ENCODE data around the gene HBA1.
A peak's percentile ranks its signal among the peaks of the same experiment; 100 is the strongest.
"Not testable (repeated sequence)": the region's sequence is repeated elsewhere in the genome, so short reads cannot be mapped to it uniquely, and the experiment has no call there.

HBA1 gene

GRCh38 chr16:176477-177382 is at the start of gene HBA1:
Gene HBA1, plus strand, starts transcription at chr16:176680. Its CDS starts 37 bp downstream, at chr16:176717.
- H3K4me1 ChIP-seq, result peaks cover 12% of the 10 kb centered on the region
- not testable (repeated sequence) for H3K4me2 ChIP-seq, H3K27ac ChIP-seq, H3K4me3 ChIP-seq, H3K36me3 ChIP-seq, H3K9me3 ChIP-seq, H3K9ac ChIP-seq
- H4K20me1 ChIP-seq, result peaks cover 66% of the 10 kb centered on the region
- H3K27me3 ChIP-seq, result peaks cover 90% of the 10 kb centered on the region

DNA sequence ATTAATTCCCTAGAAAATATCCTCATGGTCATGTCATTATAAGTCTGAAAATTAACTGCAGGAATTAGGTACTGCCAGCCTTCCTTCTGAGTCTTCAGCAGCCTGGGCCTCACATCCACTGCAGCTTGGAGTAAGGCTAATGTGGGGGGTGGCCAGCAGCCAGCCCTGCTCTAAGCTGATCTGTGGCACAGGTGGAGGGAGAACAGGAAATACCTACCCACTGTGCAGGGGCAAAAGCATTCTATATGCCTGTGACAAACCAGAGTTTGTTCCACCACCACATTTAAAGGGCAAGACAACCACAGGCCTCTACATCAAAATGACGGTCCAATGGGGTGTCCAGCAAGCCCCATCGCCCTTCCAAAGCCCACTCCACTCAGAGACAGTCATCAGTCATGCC is 47.4 kb upstream of the HBA1 start:
- Histone ChIP-seq H4K20me1 (peaks cover 92% of the 10 kb centered on the region), H3K4me2 (no peak overlapping the region), H3K27me3 (no peaks in the 10 kb centered on the region), H3K9ac (no peak overlapping the region), H3K4me1 (no peaks in the 10 kb centered on the region; the same call in 1 of the 2 replicates), H3K27ac (no peak overlapping the region), H3K9me3 (no peaks in the 10 kb centered on the region), H3K36me3 (peaks cover 55% of the 10 kb centered on the region), H3K4me3 (no peak overlapping the region)
- TF ChIP-seq Cebpa-rat (IDR thresholded peaks at IDR 0.05), result no peak

DNA sequence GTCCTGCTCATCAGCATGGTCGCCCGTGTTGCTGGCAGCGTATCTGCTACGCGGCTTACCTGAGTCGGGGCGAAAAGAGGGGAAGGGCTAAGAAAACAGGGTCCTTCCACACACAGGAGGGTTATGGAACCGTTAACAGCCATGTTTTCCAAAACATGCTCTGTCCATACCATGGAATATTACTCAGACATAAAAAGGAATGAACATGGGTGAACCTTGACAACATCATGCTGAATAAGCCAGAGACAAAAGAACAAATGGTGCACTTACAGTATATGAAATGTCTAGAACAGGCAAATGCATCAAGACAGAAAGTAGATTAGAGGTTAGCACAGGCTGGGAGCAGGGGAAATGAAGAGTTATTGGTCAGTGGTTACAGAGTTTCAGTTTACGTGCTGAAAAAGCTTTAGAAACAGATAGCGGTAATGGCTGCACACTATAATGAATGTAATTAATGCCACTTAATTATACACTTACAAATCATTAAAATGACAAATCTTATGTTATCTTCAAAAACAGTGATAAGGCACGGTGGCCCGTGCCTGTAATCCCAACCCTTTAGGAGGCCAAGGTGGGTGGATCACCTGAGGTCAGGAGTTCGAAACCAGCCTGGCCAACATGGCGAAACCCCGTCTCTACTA is 45.8 kb upstream of the HBA1 start:
- Histone ChIP-seq H3K27me3 (no peaks in the 10 kb centered on the region), H4K20me1 (peaks cover 77% of the 10 kb centered on the region), H3K4me2 (no peak overlapping the region), H3K4me3 (no peak overlapping the region), H3K4me1 (no peaks in the 10 kb centered on the region; the same call in 1 of the 2 replicates), H3K27ac (no peak overlapping the region), H3K9ac (no peak overlapping the region), H3K36me3 (peaks cover 39% of the 10 kb centered on the region), H3K9me3 (no peaks in the 10 kb centered on the region)
- TF ChIP-seq Cebpa-rat (IDR thresholded peaks at IDR 0.05), result no peak

DNA sequence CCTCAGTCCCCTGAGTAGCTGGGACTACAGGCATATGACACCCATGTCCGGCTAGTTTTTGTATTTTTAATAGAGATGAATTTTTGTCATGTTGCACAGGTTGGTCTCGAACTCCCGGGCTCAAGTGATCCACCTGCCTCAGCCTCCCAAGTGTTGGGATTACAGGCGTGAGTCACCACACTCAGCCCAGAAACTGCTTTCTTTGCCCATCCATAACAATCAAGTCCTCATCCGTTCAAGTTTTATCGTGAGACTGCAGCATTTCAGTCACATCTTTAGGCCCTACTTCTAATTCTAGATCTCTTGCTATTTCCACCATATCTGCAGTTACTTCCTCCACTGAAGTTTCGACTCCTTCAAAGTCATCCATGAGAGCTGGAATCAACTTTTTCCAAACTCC is 44.4 kb upstream of the HBA1 start:
- no peak for TF ChIP-seq Cebpa-rat (IDR thresholded peaks at IDR 0.05)
- no peak overlapping the region for H3K4me2 ChIP-seq

GRCh38 chr16:133716-134115 is 42.8 kb upstream of the HBA1 start:
- H4K20me1 ChIP-seq, result peaks cover 50% of the 10 kb centered on the region
- no peaks in the 10 kb centered on the region for H3K27me3 ChIP-seq
- H3K9ac ChIP-seq, result no peak overlapping the region
- no peak overlapping the region for H3K4me2 ChIP-seq
- peaks cover 26% of the 10 kb centered on the region for H3K36me3 ChIP-seq
- H3K9me3 ChIP-seq, result no peaks in the 10 kb centered on the region
- no peak overlapping the region for H3K4me3 ChIP-seq
- no peak overlapping the region for H3K27ac ChIP-seq
- H3K4me1 ChIP-seq, result peaks cover 20% of the 10 kb centered on the region
- no peak for TF ChIP-seq Cebpa-rat (IDR thresholded peaks at IDR 0.05)

More for the DNA sequence above, 44.4 kb upstream of the HBA1 start:
- Histone ChIP-seq H3K4me3 (no peak overlapping the region), H3K4me1 (peaks cover 13% of the 10 kb centered on the region), H4K20me1 (peaks cover 63% of the 10 kb centered on the region), H3K36me3 (peaks cover 37% of the 10 kb centered on the region), H3K27ac (no peak overlapping the region), H3K9ac (no peak overlapping the region), H3K27me3 (no peaks in the 10 kb centered on the region), H3K9me3 (no peaks in the 10 kb centered on the region)

DNA sequence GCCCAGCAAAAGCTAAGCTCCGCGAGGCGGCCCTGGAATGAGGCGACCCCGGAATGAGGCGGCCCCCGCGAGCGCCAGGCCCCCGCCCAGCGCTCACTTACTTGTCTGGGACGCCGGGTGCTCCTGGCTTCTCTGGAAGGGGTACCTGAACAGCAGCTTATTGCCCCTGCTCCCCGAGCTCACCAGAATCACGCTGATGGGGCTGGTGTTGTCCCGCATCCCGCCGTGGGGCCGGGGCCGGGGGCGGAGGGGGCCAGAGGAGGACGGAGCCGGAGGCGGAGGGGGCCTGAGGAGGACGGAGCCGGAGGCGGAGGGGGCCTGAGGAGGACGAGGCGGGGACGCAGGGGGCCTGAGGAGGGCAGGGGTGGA is 38.4 kb upstream of the HBA1 start:
- Histone ChIP-seq H3K9ac (peak overlapping the region; percentile 91), H3K4me2 (peak overlapping the region; percentile 85), H3K36me3 (0 out of 2 replicates have a peak, but pooled peaks cover 7% of the 10 kb centered on the region), H3K4me3 (peak overlapping the region; percentile 79), H3K27ac (peak overlapping the region; percentile 89), H3K27me3 (no peaks in the 10 kb centered on the region), H3K9me3 (no peaks in the 10 kb centered on the region), H4K20me1 (peaks cover 11% of the 10 kb centered on the region; the same call in 1 of the 2 replicates), H3K4me1 (peaks cover 26% of the 10 kb centered on the region)
- TF ChIP-seq Cebpa-rat (IDR thresholded peaks at IDR 0.05), result no peak

DNA sequence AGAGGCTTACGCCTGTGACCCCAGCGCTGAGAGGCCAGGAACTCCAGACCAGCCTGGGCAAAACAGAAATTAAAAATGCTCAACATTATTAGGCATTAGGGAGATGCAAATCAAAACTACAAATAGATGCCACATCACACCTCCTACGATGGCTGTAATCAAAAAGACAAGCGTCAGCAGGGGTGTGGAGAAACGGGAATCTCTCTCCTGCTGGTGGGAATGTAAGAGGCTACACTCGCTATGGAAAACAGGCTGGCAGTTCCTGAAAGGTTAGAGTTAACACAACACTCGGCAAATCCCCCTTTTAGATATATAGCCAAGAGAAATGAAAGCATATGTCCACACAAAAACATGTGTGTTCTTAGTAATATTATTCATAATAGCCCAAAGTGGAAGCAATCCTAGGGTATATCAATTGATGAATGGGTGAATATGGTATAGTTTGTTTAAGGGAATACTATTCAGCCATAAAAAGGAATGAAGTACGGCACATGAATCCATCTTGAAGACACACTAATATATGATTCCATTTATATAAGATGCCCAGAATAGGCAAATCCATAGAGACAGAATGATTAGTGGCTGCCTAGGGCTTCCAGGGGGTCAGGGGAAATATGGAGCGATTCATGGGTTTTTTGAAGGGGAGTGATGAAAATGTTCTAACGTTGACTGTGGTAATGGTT is 36.2 kb upstream of the HBA1 start:
- Histone ChIP-seq H3K9me3 (no peaks in the 10 kb centered on the region), H3K27ac (no peak overlapping the region), H3K36me3 (no peaks in the 10 kb centered on the region), H3K4me3 (no peak overlapping the region), H4K20me1 (no peaks in the 10 kb centered on the region), H3K9ac (no peak overlapping the region), H3K27me3 (no peaks in the 10 kb centered on the region), H3K4me2 (no peak overlapping the region), H3K4me1 (peaks cover 26% of the 10 kb centered on the region)
- no peak for TF ChIP-seq Cebpa-rat (IDR thresholded peaks at IDR 0.05)

GRCh38 chr16:142405-142967 is 34.0 kb upstream of the HBA1 start:
- H3K4me3 ChIP-seq, result no peak overlapping the region
- H3K27ac ChIP-seq, result no peak overlapping the region
- H3K4me2 ChIP-seq, result no peak overlapping the region
- no peak overlapping the region for H3K9ac ChIP-seq
- peaks cover 9% of the 10 kb centered on the region for H3K4me1 ChIP-seq
- no peaks in the 10 kb centered on the region for H3K36me3 ChIP-seq
- no peaks in the 10 kb centered on the region for H3K9me3 ChIP-seq
- no peaks in the 10 kb centered on the region for H3K27me3 ChIP-seq
- no peaks in the 10 kb centered on the region for H4K20me1 ChIP-seq
- no peak for TF ChIP-seq Cebpa-rat (IDR thresholded peaks at IDR 0.05)

DNA sequence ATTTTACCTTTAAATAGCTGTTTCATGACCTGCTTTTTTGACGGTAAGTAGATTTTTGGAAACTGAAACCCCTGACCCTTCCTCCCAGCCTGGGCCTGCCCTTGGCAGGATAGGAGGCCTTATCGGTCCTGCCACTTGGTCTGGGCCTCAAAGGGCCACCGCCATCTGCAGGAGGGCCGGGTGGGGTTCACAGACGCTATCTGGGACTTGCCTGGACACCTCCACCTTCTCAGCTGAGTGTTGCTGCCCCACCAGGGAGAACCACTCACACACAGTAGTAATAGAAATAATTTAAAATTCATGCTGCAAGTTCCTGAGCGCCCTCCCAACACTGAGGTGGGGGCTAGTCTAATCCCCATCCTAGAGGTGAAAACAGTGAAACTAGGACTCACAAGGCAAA is 33.4 kb upstream of the HBA1 start:
- Histone ChIP-seq H4K20me1 (no peaks in the 10 kb centered on the region), H3K4me3 (no peak overlapping the region), H3K36me3 (no peaks in the 10 kb centered on the region), H3K9ac (no peak overlapping the region), H3K27me3 (no peaks in the 10 kb centered on the region), H3K4me2 (no peak overlapping the region), H3K4me1 (0 out of 2 replicates have a peak, but pooled peaks cover 7% of the 10 kb centered on the region), H3K9me3 (no peaks in the 10 kb centered on the region), H3K27ac (no peak overlapping the region)
- no peak for TF ChIP-seq Cebpa-rat (IDR thresholded peaks at IDR 0.05)

Measured in BLaER1 (cell line).